ENCODE data around the gene KIAA0408.
"Not testable (repeated sequence)": the region's sequence is repeated elsewhere in the genome, so short reads cannot be mapped to it uniquely, and the experiment has no call there.

Gene KIAA0408

GRCh38 chr6:127435626-127436220 lies 23.5 kb downstream of the KIAA0408 start:
- in situ Hi-C loops (cut with MboI; ENCODE audit: low sequenced_read_pairs, unreplicated experiment), result no loop called here
- DNase-seq (ENCODE audit: low spot score), result no peak
- TF ChIP-seq CTCF (IDR thresholded peaks at IDR 0.05; ENCODE audit: borderline replicate concordance, control extremely low read depth, extremely low read depth, insufficient read depth, missing control alignments), result no peak

GRCh38 chr6:127434651-127435050 lies 24.5 kb downstream of the KIAA0408 start:
- no peak for TF ChIP-seq CTCF (IDR thresholded peaks at IDR 0.05; ENCODE audit: borderline replicate concordance, control extremely low read depth, extremely low read depth, insufficient read depth, missing control alignments)
- in situ Hi-C loops (cut with MboI; ENCODE audit: low sequenced_read_pairs, unreplicated experiment), result no loop called here
- no peak for DNase-seq (ENCODE audit: low spot score)

- in situ Hi-C loops (cut with MboI; ENCODE audit: low sequenced_read_pairs, unreplicated experiment); DNase-seq (ENCODE audit: low spot score): not testable (repeated sequence)
These were observed 30.6 kb downstream of the KIAA0408 start for GRCh38 chr6:127428562-127428961.

- no peak for TF ChIP-seq CTCF (IDR thresholded peaks at IDR 0.05; ENCODE audit: borderline replicate concordance, control extremely low read depth, extremely low read depth, insufficient read depth, missing control alignments)
- in situ Hi-C loops (cut with MboI; ENCODE audit: low sequenced_read_pairs, unreplicated experiment), result no loop called here
- DNase-seq (ENCODE audit: low spot score), result no peak
These were observed 35.3 kb downstream of the KIAA0408 start for GRCh38 chr6:127423921-127424320.

GRCh38 chr6:127421164-127421563 lies 38.0 kb downstream of the KIAA0408 start:
- in situ Hi-C loops (cut with MboI; ENCODE audit: low sequenced_read_pairs, unreplicated experiment), result not testable (repeated sequence)

GRCh38 chr6:127420556-127420955 lies 38.6 kb downstream of the KIAA0408 start:
- TF ChIP-seq CTCF (IDR thresholded peaks at IDR 0.05; ENCODE audit: borderline replicate concordance, control extremely low read depth, extremely low read depth, insufficient read depth, missing control alignments), result peak; percentile 48
- in situ Hi-C loops (cut with MboI; ENCODE audit: low sequenced_read_pairs, unreplicated experiment), result no loop called here
- DNase-seq (ENCODE audit: low spot score), result peak; percentile 82

More at GRCh38 chr6:127421164-127421563, 38.0 kb downstream of the KIAA0408 start:
- not testable (repeated sequence) for DNase-seq (ENCODE audit: low spot score)

- in situ Hi-C loops (cut with MboI; ENCODE audit: low sequenced_read_pairs, unreplicated experiment), result no loop called here
- DNase-seq (ENCODE audit: low spot score), result no peak
- TF ChIP-seq CTCF (IDR thresholded peaks at IDR 0.05; ENCODE audit: borderline replicate concordance, control extremely low read depth, extremely low read depth, insufficient read depth, missing control alignments), result no peak
These were observed 44.1 kb downstream of the KIAA0408 start for GRCh38 chr6:127415096-127415495.

GRCh38 chr6:127413123-127413522 lies 46.1 kb downstream of the KIAA0408 start:
- DNase-seq (ENCODE audit: low spot score); in situ Hi-C loops (cut with MboI; ENCODE audit: low sequenced_read_pairs, unreplicated experiment): not testable (repeated sequence)

- DNase-seq (ENCODE audit: low spot score); in situ Hi-C loops (cut with MboI; ENCODE audit: low sequenced_read_pairs, unreplicated experiment): not testable (repeated sequence)
These were observed 47.2 kb downstream of the KIAA0408 start for GRCh38 chr6:127412016-127412415.

Data from GM13976 (cell line).